Epidermal melanocyte (primary cell): Measurements from ENCODE around the gene IL10RA.

Experiments
- DNase-seq: peaks from one replicate; pipeline ENCODE4 v3.0.0; 2011; ENCODE audit warnings: low spot score; ENCODE audit not compliant: insufficient read length

IL10RA gene

DNA sequence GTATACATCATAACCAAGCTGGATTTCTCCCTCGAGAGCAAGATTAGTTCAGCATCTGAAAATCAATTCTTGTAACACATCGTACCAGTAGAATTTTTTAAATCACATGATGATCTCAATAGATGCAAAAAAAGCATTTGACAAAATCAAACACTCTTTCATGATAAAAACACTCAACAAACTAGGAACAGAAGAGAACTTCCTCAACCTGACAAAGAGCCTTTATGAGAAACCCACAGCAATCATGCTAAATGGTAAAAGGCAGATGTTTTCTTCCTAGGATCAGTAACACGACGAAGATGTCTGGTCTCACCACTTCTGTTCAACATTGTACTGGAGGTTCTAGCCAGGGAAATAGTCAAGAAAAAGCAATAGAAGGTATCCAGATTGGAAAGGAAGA is 56.6 kb downstream of the IL10RA start:
- no peak for DNase-seq

DNA sequence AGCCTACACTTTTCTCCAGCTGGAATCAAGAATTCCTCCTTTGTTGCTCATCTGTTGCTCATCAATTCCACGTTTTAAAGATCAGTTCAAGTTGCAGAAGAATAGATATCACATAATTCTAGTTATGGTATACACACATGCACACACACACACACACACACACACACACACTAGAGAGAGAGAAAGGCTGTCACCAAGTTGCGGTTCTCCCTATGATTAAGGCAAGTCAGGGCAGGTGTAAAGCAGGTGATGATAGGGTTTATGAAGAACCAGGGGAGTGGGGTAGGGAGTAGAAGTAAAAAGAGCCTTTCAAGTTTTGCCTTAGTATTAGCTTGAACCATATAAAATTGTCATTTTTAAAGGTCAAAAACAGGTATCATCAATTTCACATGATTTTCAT is 59.0 kb downstream of the IL10RA start:
- DNase-seq: no peak

DNA sequence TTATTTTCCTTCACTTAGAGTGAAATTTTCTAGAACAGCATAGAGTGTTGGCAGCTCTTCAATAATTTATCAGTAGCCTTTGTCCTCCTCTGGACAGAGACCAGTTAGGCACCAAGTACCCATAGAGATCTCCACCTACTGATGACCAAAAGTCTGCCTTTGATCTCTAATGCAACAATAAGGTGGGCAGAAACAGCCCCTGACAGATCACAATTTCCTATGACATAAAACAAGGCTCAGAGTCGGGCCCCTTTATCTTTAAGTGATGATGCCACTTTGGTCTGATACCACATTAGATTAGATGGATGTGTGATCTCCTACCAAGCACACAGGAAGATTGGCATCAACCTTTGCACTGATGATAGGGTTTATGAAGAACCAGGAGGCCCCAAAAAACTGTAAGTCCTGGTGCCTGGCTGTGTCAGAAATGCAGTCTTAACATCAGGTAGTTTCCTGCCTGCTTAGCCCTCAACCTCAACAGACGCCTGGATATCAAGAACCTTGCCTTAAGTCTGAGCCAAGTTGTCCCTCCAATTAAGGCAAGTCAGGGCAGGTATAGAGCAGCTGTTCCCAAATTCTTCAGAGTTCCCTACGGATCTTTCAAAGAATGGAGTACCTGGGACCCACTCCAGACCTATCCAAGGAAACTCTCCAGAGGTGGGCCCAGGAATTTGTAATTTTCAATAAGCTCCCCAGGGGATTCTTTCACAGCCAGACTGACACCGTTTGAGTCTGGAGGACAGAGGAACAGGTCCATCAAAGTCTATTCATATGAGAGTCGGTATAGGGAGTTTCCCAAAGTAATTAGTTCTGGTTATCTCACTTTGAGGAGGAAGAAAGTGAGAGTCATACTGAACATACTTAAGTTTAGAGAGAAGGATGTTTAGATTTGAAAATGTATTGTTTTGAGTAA is 60.1 kb downstream of the IL10RA start:
- DNase-seq: no peak

DNA sequence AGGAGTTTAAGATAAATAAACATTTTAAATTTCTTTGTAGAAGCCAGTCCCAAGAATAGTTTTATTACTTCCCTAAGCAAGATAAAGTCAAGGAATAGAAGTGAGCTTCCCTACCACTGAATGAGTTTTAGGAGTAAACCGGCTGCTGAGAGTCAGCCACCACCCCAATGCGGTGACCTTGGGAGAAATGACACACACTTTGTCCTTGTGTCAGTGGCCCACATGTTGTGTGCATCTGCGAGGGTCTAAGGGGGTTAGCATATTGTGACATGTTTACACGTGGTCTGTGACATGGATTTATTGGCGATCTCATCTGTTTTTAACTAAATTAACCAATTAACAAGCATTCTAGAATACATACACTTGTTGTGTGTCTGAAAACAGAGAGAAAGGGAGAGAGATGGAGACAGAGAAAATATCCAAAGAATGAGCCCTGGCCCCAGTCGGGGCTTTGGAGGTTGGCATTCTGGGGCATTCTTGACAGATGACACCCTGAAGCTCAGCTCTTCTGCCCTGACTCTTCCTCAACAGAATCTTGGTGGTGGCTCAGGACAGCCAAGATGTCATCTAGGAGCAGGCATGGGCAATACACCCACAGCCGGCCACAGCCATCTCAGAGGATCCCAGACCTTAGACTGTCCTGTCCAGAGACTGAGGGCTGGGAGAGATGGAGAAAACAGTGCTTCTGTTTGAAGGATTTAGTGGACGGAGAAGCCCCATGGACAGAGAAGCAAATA is 60.9 kb downstream of the IL10RA start:
- no peak for DNase-seq

DNA sequence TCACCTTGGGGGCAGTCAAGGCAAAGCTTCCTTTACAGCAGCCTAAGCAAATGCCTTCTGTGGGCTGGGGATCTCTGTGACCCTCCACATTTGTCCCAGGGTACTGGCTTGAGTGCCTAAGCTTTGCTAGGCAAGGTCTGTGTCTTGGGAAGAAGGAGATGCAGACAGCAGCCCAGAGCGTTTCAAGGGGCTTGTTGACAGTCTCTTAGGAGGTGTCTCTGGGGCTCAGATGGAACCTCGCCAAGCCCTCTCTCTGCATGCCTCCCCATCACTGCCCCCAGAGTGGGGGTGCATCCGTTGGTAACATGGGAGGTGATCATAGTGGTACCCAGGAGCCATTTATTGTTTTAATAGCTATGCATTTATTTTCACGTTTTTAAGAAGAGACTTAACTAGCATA is 61.6 kb downstream of the IL10RA start:
- no peak for DNase-seq

DNA sequence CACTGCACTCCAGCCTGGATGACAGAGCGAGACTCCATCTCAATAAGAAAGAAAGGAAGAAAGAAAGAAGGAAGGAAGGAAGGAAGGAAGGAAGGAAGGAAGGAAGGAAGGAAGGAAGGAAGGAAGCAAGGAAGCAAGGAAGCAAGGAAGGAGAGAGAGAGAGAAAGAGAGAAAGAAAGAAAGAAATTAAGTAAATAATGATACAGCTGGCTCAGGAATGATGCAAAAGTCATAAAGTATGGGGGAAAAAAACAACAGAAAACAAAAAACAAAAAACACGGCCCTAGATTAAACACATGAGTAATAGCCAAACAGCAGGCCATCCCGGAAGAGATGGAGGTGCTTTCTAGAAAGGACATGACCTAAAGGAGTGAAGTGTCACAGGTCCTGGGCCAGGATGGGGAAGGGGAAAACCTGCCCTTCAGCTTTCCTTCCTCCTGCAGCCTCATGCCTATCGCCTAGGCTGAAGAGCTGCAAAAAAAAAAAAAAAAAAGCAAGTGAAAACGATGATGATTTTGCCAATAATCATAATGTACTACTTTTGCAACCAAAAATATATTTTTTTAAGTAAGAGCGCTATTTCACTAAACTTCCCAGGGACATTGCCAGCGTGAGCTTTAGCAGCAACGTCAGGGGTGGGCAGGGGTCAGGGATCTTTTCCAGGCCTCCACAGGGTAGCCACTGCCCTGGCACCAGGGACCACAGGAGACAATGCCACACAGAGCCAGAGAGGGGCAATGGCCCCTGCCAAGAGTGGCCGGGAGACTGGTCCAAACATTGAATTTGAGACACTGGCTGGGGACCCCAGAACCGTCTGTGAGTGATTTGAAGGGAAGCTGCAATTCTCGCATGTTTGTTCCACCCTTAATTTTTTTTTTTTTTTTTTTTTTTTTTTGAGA is 62.5 kb downstream of the IL10RA start:
- DNase-seq: no peak

DNA sequence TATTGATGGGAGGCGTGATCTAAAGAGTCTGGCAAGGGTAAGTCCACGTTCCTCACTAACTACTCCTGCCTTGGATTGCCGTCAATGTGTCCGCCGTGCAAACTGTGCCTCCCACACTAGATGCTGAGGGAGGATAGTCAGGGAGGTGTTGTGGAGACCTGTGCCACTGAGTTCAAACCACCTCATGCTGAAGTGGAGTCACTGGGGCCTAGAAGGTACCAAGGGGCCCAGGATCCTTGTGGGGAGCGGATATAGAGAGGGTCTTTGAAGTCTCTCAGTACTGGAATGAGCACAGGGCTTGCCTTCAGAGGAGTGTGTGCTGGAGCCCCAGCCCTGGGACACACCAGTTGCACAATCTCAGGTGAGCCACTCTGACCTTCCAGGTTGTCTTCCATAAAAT is 63.6 kb downstream of the IL10RA start:
- no peak for DNase-seq

DNA sequence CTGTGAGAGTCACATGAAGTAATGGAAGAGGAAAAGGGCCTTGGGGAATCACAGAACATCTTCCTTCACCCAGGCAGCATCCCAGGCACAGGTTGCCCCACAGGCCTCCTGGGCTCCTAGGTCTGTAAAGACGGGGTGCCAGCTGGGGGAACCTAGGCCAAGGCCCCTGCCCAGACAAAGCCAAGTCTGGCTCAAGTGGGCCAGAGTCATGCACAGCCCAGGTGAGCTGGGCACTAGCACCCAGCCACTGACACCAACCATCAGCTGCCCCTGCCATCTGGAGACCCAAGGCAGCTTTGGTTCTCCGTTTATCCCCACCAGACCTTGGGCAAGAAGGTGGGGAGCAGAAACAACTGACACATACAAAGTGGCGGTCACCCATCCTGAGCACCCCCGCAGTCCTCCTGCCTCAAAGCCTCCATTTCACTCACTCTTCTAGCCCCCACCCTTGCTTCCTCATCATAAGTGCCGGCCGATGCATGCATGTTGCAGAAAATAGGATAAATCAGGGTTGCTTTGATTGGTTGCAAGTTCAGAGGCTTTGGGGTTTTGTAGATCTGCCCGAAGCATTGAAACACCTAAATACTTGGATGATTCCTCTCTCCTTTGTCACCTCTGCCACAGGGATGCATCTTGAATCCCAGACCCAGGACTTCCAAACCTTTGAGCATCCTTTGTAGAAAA is 64.2 kb downstream of the IL10RA start:
- no peak for DNase-seq
